Measurements from ENCODE around the gene HSDL2.

DNA sequence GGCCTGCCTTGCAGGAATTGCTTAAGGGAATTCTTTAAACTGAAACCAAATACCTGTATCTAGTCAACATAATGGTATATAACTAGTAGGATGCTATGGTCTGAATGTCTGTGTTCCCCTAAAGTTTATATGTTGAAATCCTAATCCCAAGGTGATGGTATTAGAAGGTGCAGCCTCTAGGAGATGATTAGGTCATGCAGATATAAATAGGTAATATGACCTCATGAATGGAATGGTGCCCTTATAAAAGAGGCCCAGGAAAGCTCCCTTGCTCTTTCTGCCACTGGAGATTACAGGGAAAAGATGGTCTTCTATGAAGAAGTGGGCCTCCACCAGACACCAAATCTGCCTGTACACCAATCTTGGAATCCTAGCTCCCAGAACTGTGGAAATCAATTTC lies 99.3 kb downstream of the HSDL2 start:
- TF ChIP-seq EZH2 (IDR thresholded peaks at IDR 0.05) (no peak), POLR2AphosphoS5 (IDR thresholded peaks at IDR 0.05; ENCODE audit: borderline replicate concordance, low read depth, low read length) (no peak)

Data from SK-N-MC (cell line).